Vagina (tissue), 2 donors: ENCODE data around the gene MFNG. TPM values are rescaled to one million over a fixed set of nuclear protein-coding genes. Genes with fewer than 3 reads are reported as not detected.

ENCODE experiments used
- DNase-seq, 2 donors: peaks; one replicate each; pipeline ENCODE4 v3.0.0-alpha.2; 2017; ENCODE audit errors: extremely low spot score in 2 of 2
- H3K27ac ChIP-seq: fragments of 200-600 bp; sonication (generic); one replicate; pipeline ENCODE4 v1.5.1; 2019
- H3K27me3 ChIP-seq: fragments of 200-600 bp; sonication (generic); one replicate; pipeline ENCODE4 v1.5.1; 2019
- H3K36me3 ChIP-seq, 2 donors: fragments of 200-600 bp; sonication (generic); one replicate each; pipeline ENCODE4 v1.5.1; 2017 to 2019
- H3K4me1 ChIP-seq: fragments of 200-600 bp; sonication (generic); one replicate; pipeline ENCODE4 v1.5.1; 2019
- H3K4me3 ChIP-seq, 2 donors: fragments of 200-600 bp; sonication (generic); 1 replicate in 1 of 2; 2 replicates in 1 of 2; pipeline ENCODE4 v1.5.1; 2016 to 2019
- H3K9me3 ChIP-seq: fragments of 200-600 bp; sonication (generic); one replicate; pipeline ENCODE4 v1.5.1; 2019
- CTCF ChIP-seq, 3 experiments: fragments of 450-650 bp in 2 of 3; fragments of 200-600 bp in 1 of 3; sonication (generic) in 1 of 3; IDR thresholded peaks; one replicate each; pipeline ENCODE4 v1.5.1; 2017 to 2019; ENCODE audit warnings: antibody characterized with exemption in 3 of 3, mild to moderate bottlenecking in 2 of 3, moderate library complexity in 2 of 3
- POLR2A ChIP-seq, 2 donors: fragments of 450-650 bp; IDR thresholded peaks; one replicate each; pipeline ENCODE4 v1.6.1; 2017; ENCODE audit warnings: antibody characterized with exemption in 2 of 2, mild to moderate bottlenecking in 2 of 2, moderate library complexity in 2 of 2
- POLR2AphosphoS5 ChIP-seq, 2 donors: sonication (generic); formaldehyde crosslinking; IDR thresholded peaks; one replicate each; pipeline ENCODE4 v1.9.0; 2017; ENCODE audit warnings: antibody characterized with exemption in 2 of 2, mild to moderate bottlenecking in 2 of 2, low read depth in 1 of 2; ENCODE audit not compliant: insufficient read depth in 1 of 2
- intact Hi-C: fragments of 100-400 bp; cut with DNase I; formaldehyde crosslinking; loops from one replicate; pipeline ENCODE4 v1.15.1; 2023
- total RNA-seq: library from RNA; depleted of rRNA; stranded (reverse); fragments of >200 nt; gene quantifications from one replicate; pipeline ENCODE4 v1.2.3, GENCODE V29; 2016

Gene MFNG
- total RNA-seq, 1 donor from 2014 or later: 15.2 TPM

GRCh38 chr22:37480387-37481346 lies 5.5 kb downstream of the MFNG start:
- intact Hi-C loops: no loop called here
- H3K4me1 ChIP-seq: peaks cover 8% of the 10 kb centered on the region
- no peaks in the 10 kb centered on the region for H3K27me3 ChIP-seq
- H3K4me3 ChIP-seq: no peak overlapping the region
- DNase-seq: no peak
- H3K9me3 ChIP-seq: no peaks in the 10 kb centered on the region
- H3K27ac ChIP-seq: no peak overlapping the region
- TF ChIP-seq POLR2A (IDR thresholded peaks at IDR 0.05) (no peak), POLR2AphosphoS5 (IDR thresholded peaks at IDR 0.05; ENCODE audit: insufficient read depth in 1 of 2, low read depth in 1 of 2) (no peak)
- H3K36me3 ChIP-seq: no peaks in the 10 kb centered on the region

DNA sequence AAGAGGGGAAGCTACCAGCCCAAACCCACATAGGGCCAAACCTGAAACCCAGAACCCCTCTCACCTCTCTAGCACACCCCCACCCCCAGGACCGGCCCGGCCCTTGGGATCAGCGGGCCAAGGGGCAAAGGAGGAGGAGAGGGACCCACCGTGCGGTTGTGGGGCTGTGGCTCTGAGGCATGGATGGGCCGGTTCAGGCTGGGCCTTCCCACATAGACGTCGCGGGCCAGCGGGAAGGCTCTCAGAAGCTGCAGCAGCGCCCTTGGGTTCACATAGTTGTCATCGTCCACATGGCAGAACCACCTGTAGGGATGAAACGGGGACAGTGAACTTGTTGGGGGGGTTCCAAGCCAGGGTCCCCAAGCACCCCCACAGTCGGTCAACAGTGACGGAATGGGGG lies 7.0 kb downstream of the MFNG start:
- H3K27me3 ChIP-seq: no peaks in the 10 kb centered on the region
- H3K4me3 ChIP-seq: no peak overlapping the region
- no peaks in the 10 kb centered on the region for H3K9me3 ChIP-seq
- DNase-seq: no peak
- H3K36me3 ChIP-seq: no peaks in the 10 kb centered on the region
- peaks cover 8% of the 10 kb centered on the region for H3K4me1 ChIP-seq
- H3K27ac ChIP-seq: no peak overlapping the region
- no peak for TF ChIP-seq POLR2A (IDR thresholded peaks at IDR 0.05)
- TF ChIP-seq CTCF (IDR thresholded peaks at IDR 0.05): no peak
- TF ChIP-seq POLR2AphosphoS5 (IDR thresholded peaks at IDR 0.05; ENCODE audit: insufficient read depth in 1 of 2, low read depth in 1 of 2): no peak
- intact Hi-C loops: no loop called here

DNA sequence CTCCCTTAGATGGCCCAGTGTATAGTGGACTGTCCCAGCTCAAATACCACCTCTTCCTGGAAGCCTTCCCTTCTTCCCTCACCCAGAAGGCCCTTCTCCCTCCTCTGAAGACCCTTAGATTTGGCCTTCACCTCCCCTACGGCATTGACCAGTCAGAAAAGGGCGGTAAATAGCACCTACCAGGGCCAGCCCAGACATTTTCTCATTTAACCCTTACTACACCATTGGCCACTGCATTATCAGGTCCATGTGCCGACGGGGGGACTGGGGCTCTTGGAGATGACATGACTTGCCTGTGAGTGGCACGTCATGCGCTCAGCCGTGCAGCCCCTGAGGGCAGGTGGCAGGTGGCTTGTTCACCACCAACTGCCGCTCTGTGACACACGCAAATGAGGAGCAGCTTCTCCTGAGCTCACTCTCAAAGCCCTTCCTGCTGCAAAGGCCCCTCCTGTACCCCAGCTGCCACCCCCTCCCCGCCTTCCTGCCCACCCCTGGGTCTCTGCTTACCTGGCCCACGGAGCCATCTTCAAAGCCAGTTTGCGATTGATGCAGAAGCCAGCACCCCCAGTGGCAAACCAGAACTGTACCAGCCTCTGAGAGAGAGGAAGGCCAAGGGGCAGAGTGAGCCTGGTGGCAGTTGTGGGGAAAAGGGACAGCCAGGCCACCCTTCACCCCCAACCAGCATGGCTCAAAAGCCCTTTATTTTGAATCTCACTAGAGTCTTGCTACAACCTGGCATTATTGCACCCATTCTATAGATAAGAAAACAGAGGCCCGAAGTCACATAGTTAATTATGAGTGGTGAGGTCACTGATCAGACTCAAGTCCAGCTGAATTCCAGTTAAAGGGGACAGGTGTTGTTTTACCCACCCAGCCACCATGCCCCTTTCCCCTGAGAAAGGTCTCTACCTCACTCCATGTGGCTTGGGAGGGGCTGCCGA lies 9.5 kb downstream of the MFNG start:
- H3K9me3 ChIP-seq: no peaks in the 10 kb centered on the region
- no peaks in the 10 kb centered on the region for H3K36me3 ChIP-seq
- TF ChIP-seq POLR2AphosphoS5 (IDR thresholded peaks at IDR 0.05; ENCODE audit: insufficient read depth in 1 of 2, low read depth in 1 of 2) (no peak), CTCF (IDR thresholded peaks at IDR 0.05) (no peak), POLR2A (IDR thresholded peaks at IDR 0.05) (no peak)
- intact Hi-C loops: no loop called here
- no peak for DNase-seq
- H3K27ac ChIP-seq: no peak overlapping the region
- H3K4me3 ChIP-seq: no peak overlapping the region
- H3K27me3 ChIP-seq: no peaks in the 10 kb centered on the region
- no peaks in the 10 kb centered on the region for H3K4me1 ChIP-seq

DNA sequence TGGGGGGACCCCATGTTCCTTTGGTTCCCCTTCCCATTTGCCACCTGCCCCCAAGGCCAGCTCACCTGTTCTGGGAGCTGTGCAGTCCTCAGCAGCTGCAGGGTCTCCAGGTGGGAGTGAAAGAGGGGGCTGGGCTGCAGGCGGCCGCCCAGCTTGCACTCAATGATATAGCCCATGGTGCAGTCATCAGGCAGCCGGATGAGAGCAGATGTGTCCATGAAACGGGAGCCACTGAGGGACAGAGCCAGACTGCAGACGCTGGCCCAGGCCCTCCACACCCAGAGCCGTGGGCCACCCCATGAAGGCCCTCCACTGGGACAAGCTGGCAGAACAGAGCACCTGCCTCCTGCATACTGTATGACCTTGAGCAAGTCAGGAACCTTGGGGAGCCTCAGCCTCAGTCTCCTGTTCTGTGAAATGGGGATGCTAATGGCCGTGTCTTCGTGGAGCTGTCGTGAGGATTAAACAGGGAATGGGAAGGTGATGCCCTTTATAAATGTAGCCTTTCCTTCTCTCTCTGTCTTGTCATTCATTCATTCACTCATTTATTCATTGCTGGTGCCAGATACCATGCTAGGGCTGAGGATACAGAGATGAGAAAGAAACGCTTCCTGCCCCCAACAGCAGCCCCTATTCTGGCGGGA lies 11.6 kb downstream of the MFNG start:
- H3K4me1 ChIP-seq: no peaks in the 10 kb centered on the region
- no peak for DNase-seq
- no peak for TF ChIP-seq POLR2AphosphoS5 (IDR thresholded peaks at IDR 0.05; ENCODE audit: insufficient read depth in 1 of 2, low read depth in 1 of 2)
- no peak for TF ChIP-seq CTCF (IDR thresholded peaks at IDR 0.05)
- TF ChIP-seq POLR2A (IDR thresholded peaks at IDR 0.05): no peak
- H3K4me3 ChIP-seq: no peak overlapping the region
- no peak overlapping the region for H3K27ac ChIP-seq
- intact Hi-C loops: no loop called here
- H3K9me3 ChIP-seq: no peaks in the 10 kb centered on the region
- H3K27me3 ChIP-seq: no peaks in the 10 kb centered on the region
- no peaks in the 10 kb centered on the region for H3K36me3 ChIP-seq

DNA sequence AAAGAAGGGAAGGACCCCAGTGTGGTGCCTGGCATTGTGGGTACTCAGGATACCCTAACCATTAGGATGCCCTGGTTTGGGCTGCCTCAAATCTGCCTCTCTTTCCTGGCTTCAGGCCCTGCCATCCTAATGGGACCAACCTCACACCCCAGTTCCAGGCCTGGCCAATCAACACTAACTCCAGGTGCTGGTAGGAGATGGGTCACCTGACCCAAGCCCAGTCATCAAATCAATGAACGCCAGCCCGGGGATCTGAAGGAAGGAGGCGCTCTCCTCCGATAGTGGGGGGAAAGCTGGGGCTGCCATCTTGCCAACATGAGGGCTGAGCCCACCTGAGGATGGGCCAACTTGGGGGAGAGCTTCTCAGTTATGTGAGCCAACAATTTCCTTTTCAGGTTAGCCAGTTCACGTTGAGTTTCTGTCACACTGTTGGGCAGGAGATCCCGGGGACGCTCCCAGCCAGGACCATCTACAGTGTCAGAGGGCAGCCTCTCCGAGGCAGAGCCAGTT lies 12.7 kb downstream of the MFNG start:
- H3K4me1 ChIP-seq: no peaks in the 10 kb centered on the region
- TF ChIP-seq CTCF (IDR thresholded peaks at IDR 0.05): no peak
- no peak for TF ChIP-seq POLR2A (IDR thresholded peaks at IDR 0.05)
- no peak for TF ChIP-seq POLR2AphosphoS5 (IDR thresholded peaks at IDR 0.05; ENCODE audit: insufficient read depth in 1 of 2, low read depth in 1 of 2)
- no peaks in the 10 kb centered on the region for H3K36me3 ChIP-seq
- no peak for DNase-seq
- intact Hi-C loops: no loop called here
- H3K27me3 ChIP-seq: no peaks in the 10 kb centered on the region
- H3K4me3 ChIP-seq: no peak overlapping the region
- no peak overlapping the region for H3K27ac ChIP-seq
- no peaks in the 10 kb centered on the region for H3K9me3 ChIP-seq
